Right lobe of liver (tissue), 6 donors: ENCODE data around the gene LRWD1. TPM values are rescaled to one million over a fixed set of nuclear protein-coding genes. Genes with fewer than 3 reads are reported as not detected.

Experiments used
- ATAC-seq, 4 donors: fragments of 200-7000 bp; cut with Tn5 transposase; one replicate each; pipeline ENCODE4 v1.9.1; 2020; ENCODE audit warnings: mild to moderate bottlenecking in 4 of 4, moderate library complexity in 4 of 4
- DNase-seq, 3 donors: peaks; one replicate each; pipeline ENCODE4 v3.0.0-alpha.2; 2020
- H3K27ac ChIP-seq, 3 donors: fragments of 200-600 bp; one replicate each; pipeline ENCODE4 v1.8.0; 2022
- H3K27me3 ChIP-seq, 2 donors: fragments of 200-600 bp; one replicate each; pipeline ENCODE4 v1.8.0; 2022
- H3K36me3 ChIP-seq, 4 donors: fragments of 200-600 bp; sonication (generic) in 1 of 4; one replicate each; pipeline versions ENCODE4 v1.5.1 to v1.8.0; 2017 to 2022; ENCODE audit warnings: control low read depth in 1 of 4
- H3K4me1 ChIP-seq, 4 donors: fragments of 200-600 bp; sonication (generic) in 1 of 4; one replicate each; pipeline versions ENCODE4 v1.5.1 to v1.8.0; 2017 to 2022; ENCODE audit warnings: control low read depth in 1 of 4
- H3K4me3 ChIP-seq, 3 donors: fragments of 200-600 bp; one replicate each; pipeline ENCODE4 v1.8.0; 2022
- H3K9me3 ChIP-seq, 4 donors: fragments of 200-600 bp; sonication (generic) in 1 of 4; one replicate each; pipeline versions ENCODE4 v1.5.1 to v1.8.0; 2017 to 2022; ENCODE audit warnings: control low read depth in 1 of 4
- POLR2A ChIP-seq: fragments of 450-650 bp; IDR thresholded peaks from one replicate; pipeline ENCODE4 v1.6.1; 2017; ENCODE audit warnings: antibody characterized with exemption, mild to moderate bottlenecking
- WGBS: methylation state at CpG from one replicate; pipeline ENCODE4 v1.1.6; 2018; ENCODE audit warnings: low coverage, low lambda C conversion rate; ENCODE audit not compliant: insufficient coverage; ENCODE audit errors: missing lambda C conversion rate; 5-methylcytosine and 5-hydroxymethylcytosine counted together
- intact Hi-C, 2 donors: fragments of 100-400 bp; cut with DNase I; formaldehyde crosslinking; loops; one replicate each; pipeline versions ENCODE4 v1.11.2 to v1.14.1; 2022
- total RNA-seq, 6 experiments: library from RNA; depleted of rRNA in 2 of 6; stranded (reverse); fragments of >200 nt in 2 of 6; fragmentation: NEBNext Ultra II Directional in 3 of 6; extraction: Animal tissue kit (Norgen Biotek cat#: 25700) in 3 of 6; gene quantifications; one replicate each; pipeline versions ENCODE4 v1.1.0 to v1.2.4, GENCODE V29; 2016 to 2023
- TF ChIP-seq, protein P1 (sequence below), 4 donors: fragments of 200-600 bp in 3 of 4; fragments of 450-650 bp in 1 of 4; IDR thresholded peaks; one replicate each; pipeline versions ENCODE4 v1.5.1 to v1.8.0; 2016 to 2022; ENCODE audit warnings: antibody characterized with exemption in 4 of 4, mild to moderate bottlenecking in 2 of 4
- donor health status: DM: no; HTN: yes; CAD: no.
- donor health status: DM: no; HTN: no; CAD: no.
- donor health status: DM: no; HTN: no; CAD: no.
- donor health status: DM: no; HTN: yes; CAD: no.
- donor health status: DM: no; HTN: yes; CAD: no.

The LRWD1 gene
- total RNA-seq, 6 experiments from 2014 or later = 8.3 to 15.5 (median 12.9) TPM

GRCh38 chr7:102418592-102418991 lies 46.2 kb upstream of the LRWD1 start:
- Histone ChIP-seq H3K4me3 (no peak overlapping the region), H3K9me3 (no peaks in the 10 kb centered on the region), H3K27me3 (no peaks in the 10 kb centered on the region), H3K36me3 (peaks cover 0 to 25% (median 2%) of the 10 kb centered on the region in 4 donors), H3K4me1 (no peaks in the 10 kb centered on the region), H3K27ac (no peak overlapping the region)
- 71% methylated on average over 3 of the region's 5 CpGs for WGBS
- ATAC-seq = no peak
- no peak for DNase-seq
- intact Hi-C loops = no loop called here
- TF ChIP-seq POLR2A = no peak
- TF ChIP-seq, protein P1, sequence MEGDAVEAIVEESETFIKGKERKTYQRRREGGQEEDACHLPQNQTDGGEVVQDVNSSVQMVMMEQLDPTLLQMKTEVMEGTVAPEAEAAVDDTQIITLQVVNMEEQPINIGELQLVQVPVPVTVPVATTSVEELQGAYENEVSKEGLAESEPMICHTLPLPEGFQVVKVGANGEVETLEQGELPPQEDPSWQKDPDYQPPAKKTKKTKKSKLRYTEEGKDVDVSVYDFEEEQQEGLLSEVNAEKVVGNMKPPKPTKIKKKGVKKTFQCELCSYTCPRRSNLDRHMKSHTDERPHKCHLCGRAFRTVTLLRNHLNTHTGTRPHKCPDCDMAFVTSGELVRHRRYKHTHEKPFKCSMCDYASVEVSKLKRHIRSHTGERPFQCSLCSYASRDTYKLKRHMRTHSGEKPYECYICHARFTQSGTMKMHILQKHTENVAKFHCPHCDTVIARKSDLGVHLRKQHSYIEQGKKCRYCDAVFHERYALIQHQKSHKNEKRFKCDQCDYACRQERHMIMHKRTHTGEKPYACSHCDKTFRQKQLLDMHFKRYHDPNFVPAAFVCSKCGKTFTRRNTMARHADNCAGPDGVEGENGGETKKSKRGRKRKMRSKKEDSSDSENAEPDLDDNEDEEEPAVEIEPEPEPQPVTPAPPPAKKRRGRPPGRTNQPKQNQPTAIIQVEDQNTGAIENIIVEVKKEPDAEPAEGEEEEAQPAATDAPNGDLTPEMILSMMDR (IDR thresholded peaks at IDR 0.05) = no peak

- TF ChIP-seq, protein P1 (IDR thresholded peaks at IDR 0.05) = no peak
- no peak for TF ChIP-seq POLR2A
- no peak overlapping the region for H3K27ac ChIP-seq
- H3K4me3 ChIP-seq = no peak overlapping the region
- 93% methylated on average over 6 of the region's 10 CpGs for WGBS
- DNase-seq (no peak), ATAC-seq (no peak)
- H3K36me3 ChIP-seq = peaks cover 0 to 34% (median 2%) of the 10 kb centered on the region in 4 donors
- intact Hi-C loops = no loop called here
- H3K4me1 ChIP-seq = no peaks in the 10 kb centered on the region
- H3K27me3 ChIP-seq = no peaks in the 10 kb centered on the region
- no peaks in the 10 kb centered on the region for H3K9me3 ChIP-seq
Observed at GRCh38 chr7:102421706-102422240, 43.0 kb upstream of the LRWD1 start.

- H3K27ac ChIP-seq = no peak overlapping the region
- no peak for ATAC-seq
- H3K9me3 ChIP-seq = no peaks in the 10 kb centered on the region
- 88% methylated on average over 3 of the region's 12 CpGs for WGBS
- TF ChIP-seq, protein P1 (IDR thresholded peaks at IDR 0.05) = no peak
- no peak for TF ChIP-seq POLR2A
- no peak for DNase-seq
- intact Hi-C loops = no loop called here
- H3K4me1 ChIP-seq = no peaks in the 10 kb centered on the region
- no peak overlapping the region for H3K4me3 ChIP-seq
- peaks cover 0 to 19% (median 2%) of the 10 kb centered on the region in 4 donors for H3K36me3 ChIP-seq
- H3K27me3 ChIP-seq = no peaks in the 10 kb centered on the region
Observed at GRCh38 chr7:102424129-102424551, 40.6 kb upstream of the LRWD1 start.

GRCh38 chr7:102424787-102425218 lies 40.0 kb upstream of the LRWD1 start:
- no peaks in the 10 kb centered on the region for H3K9me3 ChIP-seq
- intact Hi-C loops = no loop called here
- H3K27ac ChIP-seq = peak overlapping the region in 1 of 3 donors; percentile 38
- TF ChIP-seq, protein P1 (IDR thresholded peaks at IDR 0.05) = no peak
- TF ChIP-seq POLR2A = no peak
- ATAC-seq (peak in 2 of 4 donors; percentile 8 to 20), DNase-seq (no peak)
- peaks cover 0 to 19% (median 2%) of the 10 kb centered on the region in 4 donors for H3K36me3 ChIP-seq
- no peaks in the 10 kb centered on the region for H3K4me1 ChIP-seq
- no peaks in the 10 kb centered on the region for H3K27me3 ChIP-seq
- no peak overlapping the region for H3K4me3 ChIP-seq
- 90% methylated on average over 2 of the region's 13 CpGs for WGBS
